DMS 273 (cell line): ENCODE data around the gene NUP50.
A peak's percentile ranks its signal among the peaks of the same experiment; 100 is the strongest.

Experiments
- DNase-seq: peaks from one replicate; lab custom pipeline; 2025; ENCODE audit not compliant: unreplicated experiment; lab: John Stamatoyannopoulos, UW

NUP50 gene, protein sequence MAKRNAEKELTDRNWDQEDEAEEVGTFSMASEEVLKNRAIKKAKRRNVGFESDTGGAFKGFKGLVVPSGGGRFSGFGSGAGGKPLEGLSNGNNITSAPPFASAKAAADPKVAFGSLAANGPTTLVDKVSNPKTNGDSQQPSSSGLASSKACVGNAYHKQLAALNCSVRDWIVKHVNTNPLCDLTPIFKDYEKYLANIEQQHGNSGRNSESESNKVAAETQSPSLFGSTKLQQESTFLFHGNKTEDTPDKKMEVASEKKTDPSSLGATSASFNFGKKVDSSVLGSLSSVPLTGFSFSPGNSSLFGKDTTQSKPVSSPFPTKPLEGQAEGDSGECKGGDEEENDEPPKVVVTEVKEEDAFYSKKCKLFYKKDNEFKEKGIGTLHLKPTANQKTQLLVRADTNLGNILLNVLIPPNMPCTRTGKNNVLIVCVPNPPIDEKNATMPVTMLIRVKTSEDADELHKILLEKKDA

DNA sequence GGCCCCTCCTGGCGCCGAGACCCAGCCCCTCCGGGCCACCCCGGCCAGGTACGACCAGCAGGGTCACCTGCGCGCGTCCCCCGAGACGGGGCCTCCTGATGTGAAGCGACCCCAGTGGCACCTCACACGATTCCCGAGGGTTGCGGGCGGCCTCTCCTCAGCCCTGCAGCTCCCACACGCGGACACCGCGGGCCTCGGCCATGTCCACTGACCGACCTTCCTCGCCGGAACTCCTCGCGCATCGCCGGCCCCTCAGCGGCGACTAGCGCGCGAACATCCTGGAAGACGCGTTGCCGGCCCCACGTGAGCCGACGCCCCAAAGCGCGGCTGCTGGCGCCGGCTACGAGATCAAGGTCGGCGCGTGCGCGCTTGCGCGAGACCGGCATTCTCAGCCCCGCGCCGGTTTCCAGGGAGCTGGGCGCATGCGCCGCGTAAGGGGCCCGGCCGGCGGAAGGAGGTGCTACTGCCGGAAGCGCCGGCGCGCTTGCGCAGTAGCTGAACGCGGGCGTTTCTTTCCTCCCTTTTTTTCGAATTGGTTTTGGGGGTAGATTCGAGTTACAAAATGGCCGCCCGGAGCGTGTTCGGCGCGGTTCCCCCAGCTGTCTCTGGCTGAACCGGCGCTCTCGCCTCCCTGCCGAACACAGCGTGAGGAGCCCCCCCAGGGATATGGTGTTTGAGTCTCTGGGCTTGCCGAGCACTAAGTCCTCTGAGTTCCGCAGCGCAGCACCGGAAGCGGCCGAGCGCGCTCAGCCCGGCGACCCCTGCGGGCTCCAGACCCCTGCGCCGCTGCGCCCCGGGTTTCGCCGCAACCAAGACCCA is at the start of gene NUP50:
TSS of gene NUP50 (plus strand) at position 475 of the 819 bp plus-strand sequence. CDS start 4,253 bp downstream, outside the sequence.
- DNase-seq = peak; percentile 96

DNA sequence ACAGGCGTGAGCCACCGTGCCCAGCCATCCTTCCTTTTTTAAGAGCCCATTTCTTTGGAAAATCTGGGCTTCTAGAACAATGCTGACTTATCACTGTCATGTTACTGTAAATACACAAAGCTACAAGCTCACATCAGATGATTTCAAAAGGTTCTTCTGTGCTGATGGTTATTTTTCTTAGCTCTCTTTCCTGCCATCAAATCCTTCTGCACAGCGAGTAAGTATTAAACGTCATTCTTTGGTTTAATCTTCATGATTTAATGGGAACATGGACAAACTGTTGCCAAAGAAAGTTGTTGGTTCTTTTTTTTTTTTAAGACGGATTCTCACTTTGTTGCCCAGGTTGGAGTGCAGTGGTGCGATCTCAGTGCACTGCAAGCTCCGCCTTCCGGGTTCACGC is 43.3 kb upstream of the NUP50 start:
- no peak for DNase-seq

- DNase-seq = no peak
These were observed 42.8 kb upstream of the NUP50 start for GRCh38 chr22:45120931-45121330.

DNA sequence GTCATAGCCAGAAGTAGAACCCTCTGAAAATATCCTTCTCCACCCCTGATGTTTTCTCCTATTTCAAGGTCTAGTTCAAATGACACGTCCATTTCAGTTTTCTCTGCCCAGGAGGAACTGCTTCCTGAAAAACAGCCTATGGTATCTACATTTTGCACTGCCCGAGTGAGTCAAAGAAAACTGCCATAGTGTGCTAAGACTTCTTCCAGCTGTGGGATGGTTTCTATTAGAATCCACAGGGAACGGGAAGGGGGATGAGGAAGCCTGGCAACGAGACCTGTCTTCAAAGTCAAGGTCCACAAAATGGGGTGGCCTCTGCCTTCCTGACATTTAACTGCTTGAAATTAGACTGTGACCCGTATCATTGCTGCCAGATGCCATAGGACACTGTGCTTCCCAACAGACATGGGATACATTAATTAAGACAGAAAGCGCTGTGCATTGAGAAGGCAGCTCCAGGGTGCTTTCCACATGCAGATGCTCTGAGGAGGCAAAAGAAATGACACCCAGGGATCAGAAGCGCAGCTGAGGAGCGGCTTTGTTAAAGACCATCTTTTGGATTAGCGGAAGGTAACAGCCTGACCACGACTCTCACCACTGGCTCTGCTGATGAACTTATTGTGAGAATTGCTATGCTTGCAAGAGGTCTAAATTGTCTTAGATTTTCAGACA is 39.4 kb upstream of the NUP50 start:
- DNase-seq = no peak

DNA sequence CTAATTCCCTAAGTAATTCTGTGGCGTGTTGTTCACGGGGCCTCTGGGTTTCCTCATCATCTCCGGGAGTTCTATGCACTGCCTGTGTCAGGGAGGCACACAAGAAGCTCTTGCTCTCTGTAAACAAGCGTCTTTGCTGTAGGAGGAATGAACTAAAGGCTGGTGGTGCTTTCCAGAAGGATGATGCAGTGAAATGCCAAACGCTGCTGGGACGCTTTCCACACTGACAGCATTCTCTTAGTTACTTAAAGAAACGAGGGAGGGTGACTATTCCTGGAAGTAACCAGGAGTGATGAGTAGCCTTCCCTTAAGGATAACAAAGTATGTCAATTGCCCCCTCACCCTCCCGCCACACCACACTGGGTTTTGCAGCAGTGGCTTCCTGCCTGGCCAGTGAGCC is 38.5 kb upstream of the NUP50 start:
- DNase-seq = no peak

- no peak for DNase-seq
These were observed 35.9 kb upstream of the NUP50 start for GRCh38 chr22:45127866-45128265.

DNA sequence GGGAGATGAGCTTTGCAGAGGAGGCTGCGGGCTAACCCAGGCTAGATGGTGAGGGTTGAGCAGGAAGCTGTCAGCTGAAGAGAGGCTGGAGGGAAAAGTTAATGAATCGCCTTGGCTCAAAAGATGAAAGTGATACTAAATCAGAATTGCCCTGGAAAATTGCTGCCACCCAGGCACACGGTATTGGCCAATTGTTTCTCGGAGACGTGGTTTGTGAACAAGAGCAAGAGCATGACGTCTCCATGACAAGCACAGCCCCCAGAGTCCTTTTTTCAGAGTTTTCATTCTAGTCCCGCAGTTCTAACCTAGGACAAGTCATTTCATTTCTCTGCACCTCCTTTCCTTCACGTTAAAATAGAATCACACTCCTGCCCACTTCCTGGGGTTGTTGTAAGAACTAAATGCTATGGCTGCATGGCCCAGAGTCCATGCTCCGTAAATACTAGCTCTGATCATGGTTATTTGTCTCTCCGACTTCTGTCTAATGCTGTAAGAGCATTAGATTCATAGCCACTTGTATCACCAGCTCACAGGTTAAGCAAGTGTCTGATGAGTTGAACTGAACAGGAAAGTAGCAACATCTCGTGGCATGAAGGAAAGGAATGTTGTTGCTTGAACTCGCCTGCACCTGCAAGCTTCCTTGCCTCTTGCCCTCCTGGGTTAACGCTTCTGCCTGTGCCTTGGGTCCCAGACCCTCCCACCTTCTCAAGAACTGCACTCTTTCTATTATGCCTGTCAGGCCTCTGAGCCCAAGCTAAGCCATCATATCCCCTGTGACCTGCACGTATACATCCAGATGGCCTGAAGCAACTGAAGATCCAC is 33.8 kb upstream of the NUP50 start:
- no peak for DNase-seq

DNA sequence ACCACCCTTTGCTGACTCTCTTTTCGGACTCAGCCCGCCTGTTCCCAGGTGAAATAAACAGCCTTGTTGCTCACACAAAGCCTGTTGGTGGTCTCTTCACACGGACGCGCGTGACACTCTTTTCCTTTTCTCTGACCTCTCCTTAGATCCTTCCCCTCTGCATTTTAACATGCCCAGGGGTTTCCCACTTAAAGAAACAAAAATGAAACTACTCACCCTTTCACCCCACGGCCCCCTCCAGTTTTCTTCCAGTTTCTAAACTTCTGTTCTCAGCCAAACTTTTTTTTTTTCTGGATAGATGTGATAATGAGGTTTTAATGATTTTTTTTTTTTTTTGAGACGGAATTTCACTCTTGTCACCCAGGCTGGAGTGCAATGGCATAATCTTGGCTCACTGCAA is 32.8 kb upstream of the NUP50 start:
- no peak for DNase-seq

DNA sequence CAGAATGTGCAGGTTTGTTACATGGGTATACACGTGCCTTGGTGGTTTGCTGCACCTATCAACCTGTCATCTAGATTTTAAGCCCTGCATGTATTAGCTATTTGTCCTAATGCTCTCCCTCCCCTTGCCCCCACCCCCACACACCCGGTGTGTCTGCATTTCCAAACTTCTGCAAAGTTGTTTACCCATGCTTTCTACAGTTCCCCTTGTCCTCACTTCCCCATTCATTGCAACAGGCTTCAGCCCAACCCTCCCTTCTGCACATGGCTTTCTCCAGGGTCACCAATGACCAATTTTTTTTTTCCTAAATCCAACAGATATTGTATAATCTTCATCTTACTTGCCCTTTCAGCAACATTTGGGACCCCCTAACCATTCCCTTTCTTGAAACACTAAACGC is 32.0 kb upstream of the NUP50 start:
- no peak for DNase-seq

- no peak for DNase-seq
These were observed 29.4 kb upstream of the NUP50 start for GRCh38 chr22:45134313-45134712.

GRCh38 chr22:45136594-45136993 is 27.1 kb upstream of the NUP50 start:
- DNase-seq = no peak

DNA sequence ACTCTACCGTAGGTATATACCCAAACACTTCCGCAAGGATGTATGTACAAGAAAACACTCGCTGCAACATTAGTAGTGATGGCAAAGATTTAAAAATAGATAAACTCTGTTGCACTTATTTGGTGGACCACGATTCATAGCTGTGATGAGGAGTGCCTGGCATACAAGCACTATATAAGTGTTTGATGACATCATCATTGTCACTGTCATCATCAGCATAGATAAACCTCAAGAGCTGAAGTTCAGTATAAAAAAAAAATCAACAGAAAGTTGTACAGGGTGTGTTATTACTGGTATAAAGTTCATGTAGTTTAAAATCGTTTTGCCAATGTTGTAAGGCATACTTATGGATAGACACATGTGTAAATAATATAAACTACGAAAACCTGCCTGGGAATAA is 24.0 kb upstream of the NUP50 start:
- DNase-seq = no peak

- DNase-seq = no peak
These were observed 21.3 kb upstream of the NUP50 start for GRCh38 chr22:45142376-45142775.

DNA sequence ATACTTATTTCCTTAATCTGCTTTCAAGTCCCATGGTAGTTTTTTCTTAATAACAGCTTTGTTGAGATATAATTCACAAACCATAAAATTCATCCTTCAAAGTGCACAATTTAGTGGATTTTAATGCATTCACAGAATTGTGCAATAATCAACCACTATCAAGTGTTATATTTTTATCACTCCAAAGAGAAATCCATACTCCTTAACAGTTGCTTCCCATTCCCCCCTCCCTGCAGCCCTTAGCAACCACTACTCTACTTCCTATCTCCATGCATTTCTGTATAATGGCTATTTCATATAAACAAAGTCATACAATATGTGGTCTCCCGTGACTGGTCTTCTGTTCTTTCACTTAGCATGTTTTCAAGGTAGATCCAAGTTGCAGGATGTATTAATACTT is 18.8 kb upstream of the NUP50 start:
- DNase-seq = no peak

DNA sequence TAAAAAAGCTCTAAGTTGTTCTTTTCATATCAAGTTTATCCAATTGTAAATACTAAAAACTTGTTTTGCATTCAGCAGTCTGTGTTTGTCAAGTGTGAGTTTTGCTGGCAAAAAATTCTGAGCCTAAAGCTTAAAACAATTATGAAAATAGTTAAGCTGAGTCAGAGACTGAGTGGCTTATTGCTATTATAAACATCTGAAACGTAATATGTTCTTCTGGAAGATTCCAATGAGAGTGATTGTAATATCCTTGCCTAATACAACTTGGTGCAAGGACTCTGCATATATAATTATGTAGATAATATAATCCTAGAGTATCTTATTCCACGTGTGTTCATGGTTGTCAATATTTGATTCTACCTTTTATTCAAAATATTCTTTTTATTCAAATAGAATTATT is 14.1 kb upstream of the NUP50 start:
- DNase-seq = no peak

- DNase-seq = no peak
These were observed 13.6 kb upstream of the NUP50 start for GRCh38 chr22:45150139-45150538.

DNA sequence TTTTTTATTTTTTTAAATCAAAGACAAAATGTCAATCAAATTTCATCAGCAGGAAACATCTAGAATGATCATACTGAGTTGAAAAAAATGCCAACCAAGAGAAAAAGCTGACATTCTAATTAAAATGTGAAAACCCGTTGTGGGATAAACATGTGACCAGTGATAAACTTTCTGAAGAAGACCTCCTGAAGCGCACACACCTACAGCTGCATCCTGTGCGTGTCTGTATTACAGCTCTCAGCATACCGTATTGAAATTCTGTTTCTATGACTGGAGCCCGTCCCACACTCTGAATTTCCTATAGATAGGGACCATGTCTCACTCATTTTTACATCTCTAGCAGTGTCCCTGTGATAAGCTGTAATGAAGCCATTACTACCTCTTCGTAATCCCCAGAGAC is 12.2 kb upstream of the NUP50 start:
- no peak for DNase-seq

- no peak for DNase-seq
These were observed 9.3 kb upstream of the NUP50 start for GRCh38 chr22:45154383-45154782.

GRCh38 chr22:45155050-45155840 is 8.5 kb upstream of the NUP50 start:
- peak; percentile 48 for DNase-seq

- no peak for DNase-seq
These were observed 5.8 kb upstream of the NUP50 start for GRCh38 chr22:45157907-45158306.
